Esophagus muscularis mucosa (tissue), 4 donors: ENCODE results near the gene NFILZ. TPM values are rescaled to one million over a fixed set of nuclear protein-coding genes. Genes with fewer than 3 reads are reported as not detected.
A peak's percentile ranks its signal among the peaks of the same experiment; 100 is the strongest.

Experiments used
- DNase-seq: peaks from one replicate; pipeline ENCODE4 v3.0.0-alpha.2; 2017; ENCODE audit errors: extremely low spot score
- H3K27ac ChIP-seq, 4 donors: fragments of 200-600 bp; sonication (generic); replicated peaks in 1 of 4; 1 replicate in 3 of 4; 2 replicates in 1 of 4; pipeline ENCODE4 v1.5.1; 2016 to 2019; ENCODE audit warnings: mild to moderate bottlenecking in 1 of 4
- H3K27me3 ChIP-seq, 4 donors: fragments of 200-600 bp; sonication (generic); one replicate each; pipeline versions ENCODE4 v1.5.1 to v1.6.0; 2016 to 2019
- H3K36me3 ChIP-seq, 4 donors: fragments of 200-600 bp; sonication (generic); one replicate each; pipeline ENCODE4 v1.5.1; 2016 to 2019
- H3K4me1 ChIP-seq, 4 donors: fragments of 200-600 bp; sonication (generic); one replicate each; pipeline ENCODE4 v1.5.1; 2016 to 2019
- H3K4me3 ChIP-seq, 4 donors: fragments of 200-600 bp; sonication (generic); 1 replicate in 2 of 4; 2 replicates in 2 of 4; pipeline ENCODE4 v1.5.1; 2016 to 2019; ENCODE audit warnings: mild to moderate bottlenecking in 4 of 4, moderate library complexity in 1 of 4
- H3K9me3 ChIP-seq, 4 donors: fragments of 200-600 bp; sonication (generic); 1 replicate in 3 of 4; 2 replicates in 1 of 4; pipeline ENCODE4 v1.5.1; 2016 to 2019
- CTCF ChIP-seq, 3 experiments: fragments of 200-600 bp in 2 of 3; fragments of 450-650 bp in 1 of 3; sonication (generic) in 2 of 3; IDR thresholded peaks; one replicate each; pipeline ENCODE4 v1.5.1; 2017 to 2019; ENCODE audit warnings: antibody characterized with exemption in 3 of 3, mild to moderate bottlenecking in 2 of 3, moderate library complexity in 1 of 3
- EP300 ChIP-seq: sonication (generic); formaldehyde crosslinking; IDR thresholded peaks from one replicate; pipeline ENCODE4 v1.6.1; 2017; ENCODE audit warnings: antibody characterized with exemption
- POLR2A ChIP-seq: fragments of 450-650 bp; IDR thresholded peaks from one replicate; pipeline ENCODE4 v1.6.1; 2017; ENCODE audit warnings: antibody characterized with exemption, moderate library complexity, mild to moderate bottlenecking, low read depth
- POLR2AphosphoS5 ChIP-seq, 2 donors: sonication (generic); formaldehyde crosslinking; IDR thresholded peaks; one replicate each; pipeline ENCODE4 v1.6.1; 2017; ENCODE audit warnings: antibody characterized with exemption in 2 of 2
- WGBS: methylation state at CpG from one replicate; pipeline ENCODE4 v1.1.5; 2018; 5-methylcytosine and 5-hydroxymethylcytosine counted together
- intact Hi-C: fragments of 100-400 bp; cut with DNase I; formaldehyde crosslinking; loops from one replicate; pipeline ENCODE4 v1.15.1; 2023
- total RNA-seq, 4 donors: library from RNA; depleted of rRNA; stranded (reverse); fragments of >200 nt; gene quantifications; one replicate each; pipeline versions ENCODE4 v1.1.0 to v1.2.1, GENCODE V29; 2016

NFILZ gene
- total RNA-seq, 4 donors from 2014 or later: not detected

GRCh38 chr19:8610041-8610935 is 20.1 kb upstream of the NFILZ start, which contains the start of gene ADAMTS10:
ADAMTS10 (minus strand) TSS chr19:8610715; CDS start chr19:8605710, 5,005 bp downstream.
- 0% methylated on average over 18 of the region's 74 CpGs for WGBS
- peak within 1 kb of the TSS; percentile 65 to 85 (median 69) for H3K4me3 ChIP-seq
- no peak for TF ChIP-seq POLR2AphosphoS5 (IDR thresholded peaks at IDR 0.05)
- TF ChIP-seq EP300: no peak
- TF ChIP-seq CTCF (IDR thresholded peaks at IDR 0.05): no peak
- no peak for TF ChIP-seq POLR2A
- H3K4me1 ChIP-seq: peaks cover 14 to 51% (median 43%) of the 10 kb centered on the region in 4 donors
- H3K9me3 ChIP-seq: no peaks in the 10 kb centered on the region
- no peaks in the 10 kb centered on the region for H3K27me3 ChIP-seq
- H3K27ac ChIP-seq: peak within 1 kb of the TSS; percentile 77 to 84 (median 81)
- DNase-seq: no peak
- peaks cover 0 to 4% (median 3%) of the 10 kb centered on the region in 4 donors for H3K36me3 ChIP-seq
- intact Hi-C loops: no loop called here

- no CpG with 5 or more reads among the region's 9 CpGs for WGBS
- DNase-seq: no peak
- no peak for TF ChIP-seq EP300
- TF ChIP-seq POLR2AphosphoS5 (IDR thresholded peaks at IDR 0.05): no peak
- TF ChIP-seq CTCF (IDR thresholded peaks at IDR 0.05): no peak
- no peak for TF ChIP-seq POLR2A
- H3K27me3 ChIP-seq: no peaks in the 10 kb centered on the region
- H3K4me1 ChIP-seq: peaks cover 14 to 51% (median 43%) of the 10 kb centered on the region in 4 donors
- no peaks in the 10 kb centered on the region for H3K36me3 ChIP-seq
- no peaks in the 10 kb centered on the region for H3K9me3 ChIP-seq
- H3K4me3 ChIP-seq: peak overlapping the region; percentile 65 to 85 (median 69)
- intact Hi-C loops: no loop called here
- H3K27ac ChIP-seq: peak overlapping the region; percentile 77 to 84 (median 81)
Measured at GRCh38 chr19:8610936-8611300, 19.5 kb upstream of the NFILZ start.

GRCh38 chr19:8611391-8611876 is 19.0 kb upstream of the NFILZ start:
- Histone ChIP-seq H3K36me3 (no peaks in the 10 kb centered on the region), H3K9me3 (no peaks in the 10 kb centered on the region), H3K4me3 (no peak overlapping the region), H3K27me3 (no peaks in the 10 kb centered on the region), H3K27ac (peak overlapping the region; percentile 77 to 84 (median 81)), H3K4me1 (peaks cover 14 to 51% (median 43%) of the 10 kb centered on the region in 4 donors)
- intact Hi-C loops: no loop called here
- no peak for TF ChIP-seq EP300
- WGBS: 45% methylated on average over 9 of the region's 18 CpGs
- no peak for DNase-seq

GRCh38 chr19:8611877-8612806 is 18.3 kb upstream of the NFILZ start:
- no peak for DNase-seq
- Histone ChIP-seq H3K4me3 (no peak overlapping the region), H3K9me3 (no peaks in the 10 kb centered on the region), H3K27me3 (no peaks in the 10 kb centered on the region), H3K4me1 (peaks cover 14 to 47% (median 40%) of the 10 kb centered on the region in 4 donors), H3K36me3 (no peaks in the 10 kb centered on the region), H3K27ac (peak overlapping the region; percentile 77 to 84 (median 81))
- no peak for TF ChIP-seq EP300
- TF ChIP-seq POLR2AphosphoS5 (IDR thresholded peaks at IDR 0.05): peak in 1 of 2 donors; percentile 18
- no peak for TF ChIP-seq POLR2A
- TF ChIP-seq CTCF (IDR thresholded peaks at IDR 0.05): no peak
- 57% methylated on average over 11 of the region's 12 CpGs for WGBS
- intact Hi-C loops: no loop called here
